ENCODE measurements around the gene CEL. TPM values are rescaled to one million over a fixed set of nuclear protein-coding genes. Genes with fewer than 3 reads are reported as not detected.
"Not testable (repeated sequence)": the region's sequence is repeated elsewhere in the genome, so short reads cannot be mapped to it uniquely, and the experiment has no call there.

CEL gene
- total RNA-seq: 1 to 10 TPM; 1.1 to 4.0 (median 2.8) TPM
- 1 to 10 TPM in 1 of 2 donors, under 1 TPM in 1; 0.61 to 2.1 TPM for polyA plus RNA-seq
- long read RNA-seq, donor 1, partial matches to known transcripts: 0 of 1 reads
- long read RNA-seq, donor 1, other reads (novel, unspliced or antisense): 1 of 1 reads
- long read RNA-seq, donor 2: 0 reads
- long read RNA-seq, donor 3: 0 reads

- DNase-seq; H3K9me3 ChIP-seq; H3K4me3 ChIP-seq; intact Hi-C loops (cut with DNase I); H3K27me3 ChIP-seq: not testable (repeated sequence)
- Histone ChIP-seq H3K36me3 (peaks cover 0 to 17% (median 9%) of the 10 kb centered on the region in 9 donors), H3K27ac (peak within 1 kb of the TSS in 9 of 12 donors; percentile 6 to 74 (median 52)), H3K4me1 (peaks cover 0 to 26% (median 16%) of the 10 kb centered on the region in 12 donors)
- ATAC-seq: peak in 3 of 4 donors; percentile 14 to 40 (median 16)
- 67 to 75% (median 71%) methylated on average over 1 to 4 of the region's 9 CpGs for WGBS, 4 donors
Observed at GRCh38 chr9:133061764-133062145, at the start of gene CEL. TSS of gene CEL (plus strand) at chr9:133061981. CDS start at chr9:133062003, 22 bp downstream.

- no peak for ATAC-seq
- no peak overlapping the region for H3K27ac ChIP-seq
- no peak for TF ChIP-seq POLR2A (IDR thresholded peaks at IDR 0.05)
- no peak for TF ChIP-seq CTCF (IDR thresholded peaks at IDR 0.05)
Observed at GRCh38 chr9:133014696-133015095, 47.1 kb upstream of the CEL start.

GRCh38 chr9:133023117-133023890 lies 38.5 kb upstream of the CEL start:
- Histone ChIP-seq H3K4me3 (no peak overlapping the region), H3K36me3 (no peaks in the 10 kb centered on the region), H3K9me3 (no peaks in the 10 kb centered on the region), H3K4me1 (peaks cover 0 to 6% (median under 1%) of the 10 kb centered on the region in 12 donors), H3K27ac (no peak overlapping the region), H3K27me3 (no peaks in the 10 kb centered on the region)
- intact Hi-C loops (cut with DNase I): loop anchor here in 2 of 10 donors (2.0 to 5.0 kb wide), 3 partner anchors 123 to 464 kb away; no protein-coding TSS in a partner anchor
- peak in 2 of 4 donors; percentile 13 to 23 for ATAC-seq
- DNase-seq: no peak
- no peak for TF ChIP-seq POLR2A (IDR thresholded peaks at IDR 0.05)
- WGBS, 4 donors: 72 to 76% (median 74%) methylated on average over 21 to 26 of the region's 26 CpGs

More at GRCh38 chr9:133014696-133015095, 47.1 kb upstream of the CEL start:
- Histone ChIP-seq H3K4me1 (no peaks in the 10 kb centered on the region), H3K36me3 (no peaks in the 10 kb centered on the region), H3K4me3 (no peak overlapping the region), H3K9me3 (peaks cover 0 to 34% (median 8%) of the 10 kb centered on the region in 12 donors), H3K27me3 (peaks cover 0 to 5% (median 0%) of the 10 kb centered on the region in 9 donors)
- DNase-seq: no peak
- intact Hi-C loops (cut with DNase I): no loop called here
- 82 to 92% (median 85%) methylated on average over 5 of the region's 5 CpGs for WGBS, 4 donors

GRCh38 chr9:133026426-133026825 lies 35.4 kb upstream of the CEL start:
- no peak overlapping the region for H3K27ac ChIP-seq
- H3K4me3 ChIP-seq: no peak overlapping the region
- H3K36me3 ChIP-seq: no peaks in the 10 kb centered on the region
- peaks cover under 1 to 23% (median 14%) of the 10 kb centered on the region in 12 donors for H3K4me1 ChIP-seq
- DNase-seq (no peak), ATAC-seq (no peak)
- TF ChIP-seq POLR2A (IDR thresholded peaks at IDR 0.05) (no peak), CTCF (IDR thresholded peaks at IDR 0.05) (no peak)
- no peaks in the 10 kb centered on the region for H3K27me3 ChIP-seq
- intact Hi-C loops (cut with DNase I): no loop called here
- 44 to 60% (median 53%) methylated on average over 3 of the region's 3 CpGs for WGBS, 4 donors
- H3K9me3 ChIP-seq: no peaks in the 10 kb centered on the region

GRCh38 chr9:133027134-133027533 lies 34.6 kb upstream of the CEL start:
- WGBS, 4 donors: 44 to 60% (median 52%) methylated on average over 5 of the region's 5 CpGs
- intact Hi-C loops (cut with DNase I): no loop called here
- H3K36me3 ChIP-seq: no peaks in the 10 kb centered on the region
- no peaks in the 10 kb centered on the region for H3K9me3 ChIP-seq
- TF ChIP-seq POLR2A (IDR thresholded peaks at IDR 0.05) (no peak), CTCF (IDR thresholded peaks at IDR 0.05) (no peak)
- H3K27ac ChIP-seq: no peak overlapping the region
- DNase-seq (no peak), ATAC-seq (no peak)
- H3K4me1 ChIP-seq: peaks cover 7 to 29% (median 20%) of the 10 kb centered on the region in 12 donors
- no peak overlapping the region for H3K4me3 ChIP-seq
- no peaks in the 10 kb centered on the region for H3K27me3 ChIP-seq
